GM19035 (cell line): Measurements from ENCODE around the gene UTF1.

ENCODE experiments used
- ATAC-seq: cut with Tn5 transposase; IDR thresholded peaks from one replicate; pipeline ENCODE4 v1.9.1; 2021; ENCODE audit not compliant: unreplicated experiment

UTF1 gene, protein sequence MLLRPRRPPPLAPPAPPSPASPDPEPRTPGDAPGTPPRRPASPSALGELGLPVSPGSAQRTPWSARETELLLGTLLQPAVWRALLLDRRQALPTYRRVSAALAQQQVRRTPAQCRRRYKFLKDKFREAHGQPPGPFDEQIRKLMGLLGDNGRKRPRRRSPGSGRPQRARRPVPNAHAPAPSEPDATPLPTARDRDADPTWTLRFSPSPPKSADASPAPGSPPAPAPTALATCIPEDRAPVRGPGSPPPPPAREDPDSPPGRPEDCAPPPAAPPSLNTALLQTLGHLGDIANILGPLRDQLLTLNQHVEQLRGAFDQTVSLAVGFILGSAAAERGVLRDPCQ

DNA sequence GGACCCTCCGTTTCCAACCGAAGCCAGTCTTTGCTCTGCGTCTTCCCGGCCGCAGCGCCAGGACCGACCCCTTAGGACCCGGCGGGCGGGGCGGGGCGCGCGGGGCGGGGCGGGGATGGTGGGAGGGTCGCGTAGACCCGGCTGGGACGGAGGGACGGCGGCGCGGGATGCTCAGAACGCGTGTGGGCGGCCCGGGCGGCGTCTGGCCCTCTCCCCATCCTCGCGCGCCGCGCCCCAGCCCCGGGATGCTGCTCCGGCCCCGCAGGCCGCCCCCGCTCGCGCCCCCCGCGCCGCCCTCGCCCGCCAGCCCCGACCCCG lies at the start of gene UTF1:
Gene UTF1 (plus strand): TSS at position 174 of the 318 bp plus-strand sequence. CDS start 72 bp downstream, at position 246.
- ATAC-seq, result no peak

- no peak for ATAC-seq
Observed at GRCh38 chr10:133180965-133181639, 48.9 kb upstream of the UTF1 start.

DNA sequence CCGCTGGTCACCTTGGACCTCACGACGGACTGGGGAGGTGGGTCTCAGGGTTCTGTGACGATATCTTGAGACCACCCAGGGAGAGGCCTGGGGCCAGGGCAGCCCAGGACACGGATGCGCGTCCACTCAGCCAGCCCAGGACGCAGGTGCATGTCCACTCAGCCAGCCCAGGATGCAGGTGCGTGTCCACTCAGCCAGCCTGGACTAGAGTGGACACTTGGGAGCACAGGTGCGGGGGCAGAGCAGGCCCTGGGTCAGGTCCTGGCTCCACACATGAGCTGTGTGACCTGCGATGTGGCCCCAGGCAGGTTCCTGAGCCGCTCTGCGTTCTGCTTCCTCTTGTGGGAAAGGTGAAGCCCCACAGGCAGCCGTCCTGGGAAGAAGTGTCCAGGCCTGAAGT lies 47.8 kb upstream of the UTF1 start:
- ATAC-seq, result no peak

- no peak for ATAC-seq
Observed at GRCh38 chr10:133182791-133183645, 47.0 kb upstream of the UTF1 start.

GRCh38 chr10:133183646-133184378 lies 46.2 kb upstream of the UTF1 start:
- ATAC-seq, result no peak

- no peak for ATAC-seq
Observed at GRCh38 chr10:133184591-133185244, 45.3 kb upstream of the UTF1 start.

GRCh38 chr10:133185421-133185820 lies 44.6 kb upstream of the UTF1 start:
- ATAC-seq, result no peak

- ATAC-seq, result no peak
Observed at GRCh38 chr10:133185916-133186315, 44.1 kb upstream of the UTF1 start.

DNA sequence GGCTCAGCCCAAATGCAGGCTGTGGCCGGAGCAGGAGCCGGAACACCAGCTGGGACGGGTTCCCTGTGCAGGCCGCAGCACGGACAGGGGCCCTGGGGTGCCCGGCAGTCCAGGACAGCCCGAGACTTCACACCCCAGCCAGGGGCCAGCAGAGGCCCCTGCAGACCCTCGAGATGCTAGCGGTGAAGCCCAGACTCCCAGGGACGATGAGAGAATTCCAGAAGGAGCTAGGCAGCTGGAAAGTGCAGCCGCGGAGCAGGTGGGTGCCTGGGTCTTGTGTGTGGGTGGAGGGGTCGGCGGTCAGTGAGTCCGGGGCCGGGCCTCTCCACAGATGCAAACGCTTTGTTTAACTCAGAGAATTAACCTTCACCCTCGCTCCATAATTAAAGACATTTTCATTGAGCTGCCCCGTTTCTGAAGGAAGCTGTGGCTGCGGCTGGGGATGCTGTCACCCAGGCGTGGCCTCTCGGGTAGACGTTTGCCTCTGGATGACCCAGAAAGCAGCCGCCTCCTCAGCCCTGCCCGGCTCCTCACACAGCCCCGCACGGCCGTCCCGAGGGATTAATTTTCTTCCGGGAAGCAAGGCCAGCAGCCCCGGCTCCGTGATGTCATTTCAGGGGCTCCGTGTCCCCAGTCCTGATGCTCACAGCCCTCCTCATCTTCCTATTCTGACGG lies 43.5 kb upstream of the UTF1 start:
- no peak for ATAC-seq

DNA sequence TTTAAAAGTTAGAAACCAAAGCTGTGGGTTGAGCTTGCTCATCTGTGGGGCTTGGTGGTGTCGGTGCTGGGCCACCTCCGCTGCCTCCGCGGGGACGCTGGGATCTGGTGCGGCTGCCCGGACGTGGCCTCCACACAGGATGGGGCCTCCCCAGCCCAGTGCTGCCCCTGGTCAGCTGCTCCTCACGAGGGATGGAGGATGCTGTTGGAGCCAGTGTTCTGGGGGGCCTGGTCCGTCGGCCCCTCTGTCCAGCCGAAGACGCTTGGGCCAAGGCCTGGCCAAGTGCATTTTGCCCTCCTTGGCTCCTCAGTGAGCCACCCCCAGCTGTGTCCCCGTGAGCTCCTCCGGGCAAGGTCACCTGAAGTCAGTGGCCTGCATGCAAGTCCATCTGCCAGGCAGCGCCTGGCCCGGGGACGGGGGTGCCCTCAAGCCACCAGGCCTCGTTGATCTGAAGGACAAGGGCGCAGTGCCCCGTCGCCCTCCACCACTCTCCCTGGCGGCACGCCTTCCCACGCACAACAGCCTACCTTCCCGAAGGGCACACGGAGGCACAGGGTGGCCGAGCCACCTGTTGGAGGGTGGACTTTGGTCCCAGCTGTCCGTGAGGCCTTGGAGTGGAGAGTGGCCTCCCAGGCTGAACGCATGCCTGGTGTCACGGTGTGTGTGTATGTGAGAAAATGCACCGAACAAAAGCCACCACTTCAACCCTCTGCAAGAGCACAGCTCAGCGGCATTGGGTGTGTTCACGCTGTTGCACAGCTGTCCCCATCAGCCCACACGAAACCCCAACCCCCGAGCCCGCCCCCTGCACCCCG lies 42.7 kb upstream of the UTF1 start:
- ATAC-seq, result no peak

DNA sequence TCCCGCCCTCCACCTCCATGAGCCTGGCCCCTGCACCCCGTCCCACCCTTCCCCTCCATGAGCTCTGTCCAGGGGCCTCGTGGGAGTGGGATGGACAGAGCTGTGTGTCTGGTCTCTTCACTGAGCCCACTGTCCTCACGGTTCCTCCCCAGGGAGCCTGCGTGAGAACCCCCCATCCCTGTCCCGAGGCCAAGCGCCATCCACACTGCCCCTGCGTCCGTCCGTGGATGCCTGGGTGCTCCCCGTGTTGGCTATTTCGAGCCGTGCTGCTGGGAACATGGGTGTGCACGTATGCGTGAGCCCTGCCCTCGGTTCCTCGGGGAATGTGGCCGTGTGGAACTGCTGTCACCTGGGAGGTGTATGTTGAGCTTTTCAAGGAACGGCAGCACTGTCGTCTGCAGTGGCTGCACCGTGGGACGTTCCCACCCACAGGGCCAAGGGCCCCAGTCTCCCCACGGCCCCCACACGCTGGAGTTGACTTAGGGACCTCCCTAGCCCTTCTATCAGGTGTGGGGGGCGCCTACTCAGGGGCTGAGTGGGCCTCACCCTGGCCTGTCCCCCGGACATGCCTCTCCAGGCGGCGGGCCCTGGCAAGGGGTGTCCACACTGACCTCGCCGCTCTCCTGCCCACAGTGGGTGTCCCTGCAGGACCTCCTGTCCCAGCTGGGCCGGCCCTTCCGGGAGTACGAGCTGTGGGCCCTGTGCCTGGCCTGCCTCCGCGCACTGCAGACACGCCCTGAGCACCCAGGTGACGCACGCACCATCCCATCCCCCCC lies 41.9 kb upstream of the UTF1 start:
- ATAC-seq, result no peak

- no peak for ATAC-seq
Observed at GRCh38 chr10:133189256-133189655, 40.8 kb upstream of the UTF1 start.

DNA sequence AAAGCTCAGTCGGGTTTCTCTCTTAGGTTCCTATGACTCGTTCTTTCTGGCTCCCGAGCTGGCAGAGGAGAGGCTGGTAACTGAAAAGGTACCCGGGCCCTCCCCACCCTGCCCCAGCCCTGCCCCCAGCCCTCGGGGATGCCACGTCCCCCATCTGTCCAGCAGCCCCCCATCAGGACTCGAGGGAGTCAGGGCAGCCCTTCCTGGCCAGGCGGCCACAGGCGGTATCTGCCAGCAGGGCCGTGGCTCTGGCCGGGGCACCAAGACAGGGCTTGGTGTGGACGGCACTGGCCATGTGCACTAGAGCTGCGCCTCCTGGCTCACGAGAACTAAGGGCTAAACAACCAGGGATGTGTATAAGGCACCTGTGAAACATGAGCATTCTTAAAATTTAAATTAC lies 40.3 kb upstream of the UTF1 start:
- no peak for ATAC-seq

DNA sequence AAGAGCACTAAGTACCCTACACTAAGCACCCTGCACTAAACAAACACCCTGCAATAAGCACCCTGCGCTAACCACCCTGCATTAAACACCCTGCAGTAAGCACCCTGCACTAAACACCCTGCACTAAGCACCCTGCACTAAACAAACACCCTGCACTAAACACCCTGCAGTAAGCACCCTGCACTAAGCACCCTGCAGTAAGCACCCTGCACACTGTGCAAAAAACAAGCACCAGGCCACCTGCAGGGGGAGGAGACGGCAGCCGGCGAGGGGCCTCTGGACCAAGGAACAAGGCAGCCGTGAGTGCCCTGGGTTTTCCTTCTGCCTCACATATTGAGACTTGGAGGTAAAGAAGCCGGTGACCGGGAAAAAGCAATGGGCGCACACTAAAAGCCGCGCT lies 39.8 kb upstream of the UTF1 start:
- ATAC-seq, result no peak

GRCh38 chr10:133191651-133192050 lies 38.4 kb upstream of the UTF1 start:
- ATAC-seq, result no peak

DNA sequence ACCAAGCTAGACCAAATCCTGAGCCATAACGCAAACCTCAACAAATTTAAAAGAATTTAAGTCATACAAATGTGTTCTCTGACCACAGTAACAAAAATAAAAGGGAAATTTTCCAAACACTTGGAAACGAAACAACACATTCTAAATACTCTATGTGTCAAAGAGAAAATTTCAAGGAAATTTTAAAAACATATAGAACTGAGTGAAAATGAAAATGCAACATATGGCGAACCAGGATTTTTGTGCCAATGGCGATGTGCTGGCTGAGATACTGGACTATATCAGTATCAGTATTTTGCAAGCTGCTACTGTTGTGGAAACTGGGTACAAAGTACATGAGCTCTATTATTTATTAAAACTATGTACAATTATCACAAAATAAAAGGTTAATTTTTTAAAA lies 35.9 kb upstream of the UTF1 start:
- ATAC-seq, result no peak

DNA sequence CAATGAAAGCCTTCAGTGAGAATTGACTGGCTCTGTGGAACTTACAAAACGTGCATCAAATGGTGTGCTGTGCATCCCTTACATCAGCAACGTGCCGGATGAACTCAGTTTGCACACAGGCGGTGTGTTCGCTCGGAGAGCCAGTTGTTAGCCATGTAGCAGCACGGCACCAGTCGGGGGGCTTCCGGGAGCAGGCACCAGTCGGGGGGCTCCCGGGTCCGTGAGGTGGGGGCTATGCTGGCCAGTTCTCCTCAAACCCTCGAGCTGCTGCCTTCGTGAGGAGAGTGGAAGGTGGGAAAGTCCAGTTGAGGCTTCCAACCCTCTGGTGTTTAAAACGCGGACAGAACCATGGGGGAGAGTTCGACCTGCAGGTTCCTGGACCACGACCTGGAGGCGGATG lies 34.9 kb upstream of the UTF1 start:
- ATAC-seq, result no peak

GRCh38 chr10:133195611-133196010 lies 34.4 kb upstream of the UTF1 start:
- no peak for ATAC-seq
